ENCODE data around the gene LRRC31. TPM values are rescaled to one million over a fixed set of nuclear protein-coding genes. Genes with fewer than 3 reads are reported as not detected.

The LRRC31 gene
- total and polyA plus RNA-seq, 2 experiments from 2014 or later: not detected

- no peak for TF ChIP-seq CTCF (conservative IDR thresholded peaks at IDR 0.05; ENCODE audit: low read depth in 2 of 2)
- no peak for TF ChIP-seq POLR2AphosphoS5 (IDR thresholded peaks at IDR 0.05; ENCODE audit: low read depth)
- no peak for TF ChIP-seq ZNF331 (CRISPR knock-in tag; IDR thresholded peaks at IDR 0.05; ENCODE audit: low read depth)
- TF ChIP-seq ETS1 (IDR thresholded peaks at IDR 0.05): no peak
These were observed 54.1 kb downstream of the LRRC31 start (continued) for GRCh38 chr3:169815590-169816150.

- H3K36me3 ChIP-seq (ENCODE audit: insufficient read depth): no peaks in the 10 kb centered on the region
- peak; percentile 92 for DNase-seq (ENCODE audit: low spot score)
- no peak overlapping the region for H3K27ac ChIP-seq (ENCODE audit: low read depth)
- Mint-ChIP-seq H3K36me3 (ENCODE audit: low read depth) (no peaks in the 10 kb centered on the region), H3K9me3 (peaks cover 13% of the 10 kb centered on the region; the same call in 2 of the 3 replicates), H3K27ac (no peak overlapping the region), H3K27me3 (ENCODE audit: insufficient read depth, low read depth, poor library complexity) (peaks cover 18% of the 10 kb centered on the region), H3K4me1 (peaks cover 25% of the 10 kb centered on the region), H3K4me3 (peak overlapping the region; percentile 78)
- peak overlapping the region; percentile 81 for H3K4me3 ChIP-seq
- no peaks in the 10 kb centered on the region for H3F3A ChIP-seq (replicated peaks; ENCODE audit: low read depth)
- H4K20me1 ChIP-seq (replicated peaks; ENCODE audit: insufficient read depth): no peaks in the 10 kb centered on the region
- H3K79me2 ChIP-seq (replicated peaks; ENCODE audit: insufficient read depth): no peaks in the 10 kb centered on the region
- peak overlapping the region; percentile 98 for H2AFZ ChIP-seq
- peaks cover 12% of the 10 kb centered on the region; the same call in 1 of the 2 replicates for H3K27me3 ChIP-seq (ENCODE audit: insufficient read depth)
- peak overlapping the region; percentile 96 for H3K4me2 ChIP-seq
- ATAC-seq: peak; percentile 70
- peaks cover 20% of the 10 kb centered on the region for H3K4me1 ChIP-seq (ENCODE audit: insufficient read depth)
- no peaks in the 10 kb centered on the region for H3K9me2 ChIP-seq (ENCODE audit: insufficient read depth)
- TF ChIP-seq EZH2phosphoT487 (IDR thresholded peaks at IDR 0.05; ENCODE audit: unreplicated experiment): no peak
- no peak for TF ChIP-seq ETS1 (IDR thresholded peaks at IDR 0.05)
- no peak for TF ChIP-seq ZNF331 (CRISPR knock-in tag; IDR thresholded peaks at IDR 0.05; ENCODE audit: low read depth)
- TF ChIP-seq CREB1 (CRISPR knock-in tag; IDR thresholded peaks at IDR 0.05; ENCODE audit: low read depth): 0 out of 2 replicates have a peak, but pooled peaks have one; percentile 23
- TF ChIP-seq ZNF462 (CRISPR knock-in tag; IDR thresholded peaks at IDR 0.05): no peak
- TF ChIP-seq EZH2 (IDR thresholded peaks at IDR 0.05; ENCODE audit: low read depth, unreplicated experiment): no peak
- TF ChIP-seq POLR2AphosphoS5 (IDR thresholded peaks at IDR 0.05; ENCODE audit: low read depth): peak; percentile 28; the same call in 1 of the 2 replicates
- TF ChIP-seq CTCF (conservative IDR thresholded peaks at IDR 0.05; ENCODE audit: low read depth in 2 of 2): peak; percentile 74 to 83
These were observed 55.8 kb downstream of the LRRC31 start for GRCh38 chr3:169813757-169814517.
